GM23338 (cell line): ENCODE data around the gene C1orf21. TPM values are rescaled to one million over a fixed set of nuclear protein-coding genes. Genes with fewer than 3 reads are reported as not detected.

Source experiments
- ATAC-seq: fragments of 200-7000 bp; cut with Tn5 transposase; 3 replicates; pipeline ENCODE4 v1.9.1; 2020
- DNase-seq: peaks from one replicate; pipeline ENCODE4 v3.0.0-alpha.2; 2015; ENCODE audit warnings: low spot score
- H2AFZ ChIP-seq: fragments of 200-600 bp; sonication (generic); 2 replicates; pipeline ENCODE4 v1.8.0; 2016; ENCODE audit warnings: antibody characterized with exemption, mild to moderate bottlenecking, moderate library complexity
- H3F3A ChIP-seq: fragments of 200-600 bp; sonication (generic); replicated peaks from 2 replicates; pipeline ENCODE4 v1.8.0; 2017; ENCODE audit warnings: antibody characterized with exemption, mixed run types, low read depth
- H3K27ac ChIP-seq: fragments of 200-600 bp; sonication (generic); 2 replicates; pipeline ENCODE4 v1.6.1; 2016; ENCODE audit warnings: low read depth
- H3K27me3 ChIP-seq: fragments of 200-600 bp; sonication (generic); 2 replicates; pipeline ENCODE4 v1.8.0; 2016; ENCODE audit warnings: mild to moderate bottlenecking, mixed run types, moderate library complexity; ENCODE audit not compliant: insufficient read depth
- H3K36me3 ChIP-seq: fragments of 200-600 bp; sonication (generic); 2 replicates; pipeline ENCODE4 v1.8.0; 2016; ENCODE audit warnings: mild to moderate bottlenecking; ENCODE audit not compliant: insufficient read depth
- H3K4me1 ChIP-seq: fragments of 200-600 bp; sonication (generic); 2 replicates; pipeline ENCODE4 v1.8.0; 2016; ENCODE audit warnings: mild to moderate bottlenecking, moderate library complexity; ENCODE audit not compliant: insufficient read depth
- H3K4me2 ChIP-seq: fragments of 200-600 bp; sonication (generic); 2 replicates; pipeline ENCODE4 v1.7.1; 2017; ENCODE audit warnings: mixed run types
- H3K4me3 ChIP-seq: fragments of 200-600 bp; sonication (generic); 2 replicates; pipeline ENCODE4 v1.6.1; 2016; ENCODE audit warnings: mixed run types
- H3K79me2 ChIP-seq: fragments of 200-600 bp; sonication (generic); replicated peaks from 2 replicates; pipeline ENCODE4 v1.8.0; 2017; ENCODE audit warnings: mild to moderate bottlenecking; ENCODE audit not compliant: insufficient read depth
- H3K9me2 ChIP-seq: fragments of 200-600 bp; sonication (generic); 2 replicates; pipeline ENCODE4 v1.8.0; 2017; ENCODE audit not compliant: insufficient read depth
- H4K20me1 ChIP-seq: fragments of 200-600 bp; sonication (generic); replicated peaks from 2 replicates; pipeline ENCODE4 v1.8.0; 2017; ENCODE audit warnings: mild to moderate bottlenecking; ENCODE audit not compliant: insufficient read depth
- H3K27ac Mint-ChIP-seq: 2 replicates; pipeline ENCODE4 v1.8.0; 2020; ENCODE audit warnings: inconsistent platforms, mild to moderate bottlenecking, moderate library complexity, mixed read lengths
- H3K27me3 Mint-ChIP-seq: 3 replicates; pipeline ENCODE4 v1.8.0; 2022; ENCODE audit warnings: low read depth, mild to moderate bottlenecking, moderate library complexity, mixed read lengths, inconsistent platforms; ENCODE audit not compliant: insufficient read depth, poor library complexity
- H3K36me3 Mint-ChIP-seq: 3 replicates; pipeline ENCODE4 v1.8.0; 2021; ENCODE audit warnings: low read depth, mild to moderate bottlenecking, inconsistent platforms, moderate library complexity, mixed read lengths
- H3K4me1 Mint-ChIP-seq: 3 replicates; pipeline ENCODE4 v1.8.0; 2020; ENCODE audit warnings: mild to moderate bottlenecking, inconsistent platforms, mixed read lengths
- H3K4me3 Mint-ChIP-seq: 3 replicates; pipeline ENCODE4 v1.8.0; 2021; ENCODE audit warnings: moderate library complexity, mild to moderate bottlenecking, inconsistent platforms, mixed read lengths
- H3K9me3 Mint-ChIP-seq: 3 replicates; pipeline ENCODE4 v1.8.0; 2020; ENCODE audit warnings: moderate library complexity, mild to moderate bottlenecking, inconsistent platforms, mixed read lengths
- EZH2 ChIP-seq: fragments of 200-600 bp; sonication (generic); IDR thresholded peaks from one replicate; pipeline ENCODE4 v1.8.0; 2017; ENCODE audit warnings: antibody characterized with exemption, mild to moderate bottlenecking, low read depth; ENCODE audit not compliant: unreplicated experiment
- EZH2phosphoT487 ChIP-seq: fragments of 200-600 bp; sonication (generic); IDR thresholded peaks from one replicate; pipeline ENCODE4 v1.8.1; 2018; ENCODE audit warnings: antibody characterized with exemption; ENCODE audit not compliant: unreplicated experiment
- JUNB ChIP-seq: IDR thresholded peaks from one replicate; pipeline ENCODE4 v1.6.1; 2016; ENCODE audit warnings: antibody characterized with exemption; ENCODE audit not compliant: unreplicated experiment
- POLR2AphosphoS5 ChIP-seq: IDR thresholded peaks from 2 replicates; pipeline ENCODE4 v1.6.1; 2016; ENCODE audit warnings: antibody characterized with exemption, low read depth
- STAT1 ChIP-seq: IDR thresholded peaks from one replicate; pipeline ENCODE4 v1.6.1; 2016; ENCODE audit warnings: antibody characterized with exemption; ENCODE audit not compliant: unreplicated experiment
- ZNF114 ChIP-seq: fragments of 250-450 bp; sonication (Bioruptor Pico); IDR thresholded peaks from 2 replicates; pipeline ENCODE4 v1.5.0; 2020; ENCODE audit warnings: mild to moderate bottlenecking, moderate library complexity
- ZNF331 ChIP-seq: fragments of 250-450 bp; sonication (Bioruptor Pico); IDR thresholded peaks from 2 replicates; pipeline ENCODE4 v1.5.0; 2020; ENCODE audit warnings: low read depth, mild to moderate bottlenecking, moderate library complexity
- polyA plus RNA-seq: library from polyadenylated mRNA; unstranded; fragments of >200 nt; fragmentation: Nextera tagmentation; extraction: Ambion mirVana; gene quantifications from 2 replicates; pipeline ENCODE4 v1.2.1, GENCODE V29; 2016
- total RNA-seq: library from RNA; depleted of rRNA; stranded (reverse); fragments of >200 nt; shearing (Covaris generic); gene quantifications from 2 replicates; pipeline ENCODE4 v1.2.3, GENCODE V29; 2014
- TF ChIP-seq, protein P1 (sequence below): fragments of 250-450 bp; sonication (Bioruptor Pico); IDR thresholded peaks from 2 replicates; pipeline ENCODE4 v1.5.0; 2020; ENCODE audit warnings: mild to moderate bottlenecking, moderate library complexity
- TF ChIP-seq, protein P2 (sequence below), 2 experiments: fragments of 200-600 bp in 1 of 2; sonication (generic) in 1 of 2; conservative IDR thresholded peaks; 2 replicates each; pipeline versions ENCODE4 v1.5.1 to v1.6.1; 2016 to 2017; ENCODE audit warnings: antibody characterized with exemption in 2 of 2, low read depth in 2 of 2, mild to moderate bottlenecking in 2 of 2, moderate library complexity in 1 of 2
- TF ChIP-seq, protein P3 (sequence below): IDR thresholded peaks from 2 replicates; pipeline ENCODE4 v1.6.1; 2016; ENCODE audit warnings: antibody characterized with exemption

Gene C1orf21
- total and polyA plus RNA-seq, 2 experiments from 2014 or later: 28.0 to 40.4 TPM

DNA sequence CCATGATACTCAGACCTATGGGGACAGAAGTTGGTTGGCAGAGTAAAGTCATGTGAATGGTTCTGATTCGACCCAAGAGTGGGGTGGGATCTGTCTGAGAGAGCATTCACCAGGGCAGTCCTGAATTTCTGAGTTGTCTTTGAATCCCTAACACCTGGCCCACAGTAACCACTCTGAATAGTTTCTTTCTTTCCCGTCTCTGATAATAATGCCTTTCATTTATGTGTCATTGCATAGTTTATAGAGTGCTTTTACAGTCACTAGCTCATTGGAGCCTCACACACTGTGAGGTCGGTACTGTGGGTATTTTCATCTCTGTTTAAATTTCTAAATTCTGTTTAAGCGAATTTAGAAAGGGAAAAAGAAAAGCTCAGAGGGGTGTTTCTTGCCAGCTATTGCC lies 147.1 kb downstream of the C1orf21 start (continued):
- TF ChIP-seq, protein P1, sequence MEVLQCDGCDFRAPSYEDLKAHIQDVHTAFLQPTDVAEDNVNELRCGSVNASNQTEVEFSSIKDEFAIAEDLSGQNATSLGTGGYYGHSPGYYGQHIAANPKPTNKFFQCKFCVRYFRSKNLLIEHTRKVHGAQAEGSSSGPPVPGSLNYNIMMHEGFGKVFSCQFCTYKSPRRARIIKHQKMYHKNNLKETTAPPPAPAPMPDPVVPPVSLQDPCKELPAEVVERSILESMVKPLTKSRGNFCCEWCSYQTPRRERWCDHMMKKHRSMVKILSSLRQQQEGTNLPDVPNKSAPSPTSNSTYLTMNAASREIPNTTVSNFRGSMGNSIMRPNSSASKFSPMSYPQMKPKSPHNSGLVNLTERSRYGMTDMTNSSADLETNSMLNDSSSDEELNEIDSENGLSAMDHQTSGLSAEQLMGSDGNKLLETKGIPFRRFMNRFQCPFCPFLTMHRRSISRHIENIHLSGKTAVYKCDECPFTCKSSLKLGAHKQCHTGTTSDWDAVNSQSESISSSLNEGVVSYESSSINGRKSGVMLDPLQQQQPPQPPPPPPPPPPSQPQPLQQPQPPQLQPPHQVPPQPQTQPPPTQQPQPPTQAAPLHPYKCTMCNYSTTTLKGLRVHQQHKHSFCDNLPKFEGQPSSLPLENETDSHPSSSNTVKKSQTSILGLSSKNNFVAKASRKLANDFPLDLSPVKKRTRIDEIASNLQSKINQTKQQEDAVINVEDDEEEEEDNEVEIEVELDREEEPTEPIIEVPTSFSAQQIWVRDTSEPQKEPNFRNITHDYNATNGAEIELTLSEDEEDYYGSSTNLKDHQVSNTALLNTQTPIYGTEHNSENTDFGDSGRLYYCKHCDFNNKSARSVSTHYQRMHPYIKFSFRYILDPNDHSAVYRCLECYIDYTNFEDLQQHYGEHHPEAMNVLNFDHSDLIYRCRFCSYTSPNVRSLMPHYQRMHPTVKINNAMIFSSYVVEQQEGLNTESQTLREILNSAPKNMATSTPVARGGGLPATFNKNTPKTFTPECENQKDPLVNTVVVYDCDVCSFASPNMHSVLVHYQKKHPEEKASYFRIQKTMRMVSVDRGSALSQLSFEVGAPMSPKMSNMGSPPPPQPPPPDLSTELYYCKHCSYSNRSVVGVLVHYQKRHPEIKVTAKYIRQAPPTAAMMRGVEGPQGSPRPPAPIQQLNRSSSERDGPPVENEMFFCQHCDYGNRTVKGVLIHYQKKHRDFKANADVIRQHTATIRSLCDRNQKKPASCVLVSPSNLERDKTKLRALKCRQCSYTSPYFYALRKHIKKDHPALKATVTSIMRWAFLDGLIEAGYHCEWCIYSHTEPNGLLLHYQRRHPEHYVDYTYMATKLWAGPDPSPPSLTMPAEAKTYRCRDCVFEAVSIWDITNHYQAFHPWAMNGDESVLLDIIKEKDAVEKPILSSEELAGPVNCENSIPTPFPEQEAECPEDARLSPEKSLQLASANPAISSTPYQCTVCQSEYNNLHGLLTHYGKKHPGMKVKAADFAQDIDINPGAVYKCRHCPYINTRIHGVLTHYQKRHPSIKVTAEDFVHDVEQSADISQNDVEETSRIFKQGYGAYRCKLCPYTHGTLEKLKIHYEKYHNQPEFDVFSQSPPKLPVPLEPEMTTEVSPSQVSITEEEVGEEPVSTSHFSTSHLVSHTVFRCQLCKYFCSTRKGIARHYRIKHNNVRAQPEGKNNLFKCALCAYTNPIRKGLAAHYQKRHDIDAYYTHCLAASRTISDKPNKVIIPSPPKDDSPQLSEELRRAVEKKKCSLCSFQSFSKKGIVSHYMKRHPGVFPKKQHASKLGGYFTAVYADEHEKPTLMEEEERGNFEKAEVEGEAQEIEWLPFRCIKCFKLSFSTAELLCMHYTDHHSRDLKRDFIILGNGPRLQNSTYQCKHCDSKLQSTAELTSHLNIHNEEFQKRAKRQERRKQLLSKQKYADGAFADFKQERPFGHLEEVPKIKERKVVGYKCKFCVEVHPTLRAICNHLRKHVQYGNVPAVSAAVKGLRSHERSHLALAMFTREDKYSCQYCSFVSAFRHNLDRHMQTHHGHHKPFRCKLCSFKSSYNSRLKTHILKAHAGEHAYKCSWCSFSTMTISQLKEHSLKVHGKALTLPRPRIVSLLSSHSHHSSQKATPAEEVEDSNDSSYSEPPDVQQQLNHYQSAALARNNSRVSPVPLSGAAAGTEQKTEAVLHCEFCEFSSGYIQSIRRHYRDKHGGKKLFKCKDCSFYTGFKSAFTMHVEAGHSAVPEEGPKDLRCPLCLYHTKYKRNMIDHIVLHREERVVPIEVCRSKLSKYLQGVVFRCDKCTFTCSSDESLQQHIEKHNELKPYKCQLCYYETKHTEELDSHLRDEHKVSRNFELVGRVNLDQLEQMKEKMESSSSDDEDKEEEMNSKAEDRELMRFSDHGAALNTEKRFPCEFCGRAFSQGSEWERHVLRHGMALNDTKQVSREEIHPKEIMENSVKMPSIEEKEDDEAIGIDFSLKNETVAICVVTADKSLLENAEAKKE: no peak
- TF ChIP-seq EZH2phosphoT487 (no peak), ZNF114 (CRISPR knock-in tag) (no peak), JUNB (no peak)
- TF ChIP-seq, protein P2, sequence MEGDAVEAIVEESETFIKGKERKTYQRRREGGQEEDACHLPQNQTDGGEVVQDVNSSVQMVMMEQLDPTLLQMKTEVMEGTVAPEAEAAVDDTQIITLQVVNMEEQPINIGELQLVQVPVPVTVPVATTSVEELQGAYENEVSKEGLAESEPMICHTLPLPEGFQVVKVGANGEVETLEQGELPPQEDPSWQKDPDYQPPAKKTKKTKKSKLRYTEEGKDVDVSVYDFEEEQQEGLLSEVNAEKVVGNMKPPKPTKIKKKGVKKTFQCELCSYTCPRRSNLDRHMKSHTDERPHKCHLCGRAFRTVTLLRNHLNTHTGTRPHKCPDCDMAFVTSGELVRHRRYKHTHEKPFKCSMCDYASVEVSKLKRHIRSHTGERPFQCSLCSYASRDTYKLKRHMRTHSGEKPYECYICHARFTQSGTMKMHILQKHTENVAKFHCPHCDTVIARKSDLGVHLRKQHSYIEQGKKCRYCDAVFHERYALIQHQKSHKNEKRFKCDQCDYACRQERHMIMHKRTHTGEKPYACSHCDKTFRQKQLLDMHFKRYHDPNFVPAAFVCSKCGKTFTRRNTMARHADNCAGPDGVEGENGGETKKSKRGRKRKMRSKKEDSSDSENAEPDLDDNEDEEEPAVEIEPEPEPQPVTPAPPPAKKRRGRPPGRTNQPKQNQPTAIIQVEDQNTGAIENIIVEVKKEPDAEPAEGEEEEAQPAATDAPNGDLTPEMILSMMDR (conservative IDR thresholded peaks at IDR 0.05; ENCODE audit: low read depth in 2 of 2): no peak

DNA sequence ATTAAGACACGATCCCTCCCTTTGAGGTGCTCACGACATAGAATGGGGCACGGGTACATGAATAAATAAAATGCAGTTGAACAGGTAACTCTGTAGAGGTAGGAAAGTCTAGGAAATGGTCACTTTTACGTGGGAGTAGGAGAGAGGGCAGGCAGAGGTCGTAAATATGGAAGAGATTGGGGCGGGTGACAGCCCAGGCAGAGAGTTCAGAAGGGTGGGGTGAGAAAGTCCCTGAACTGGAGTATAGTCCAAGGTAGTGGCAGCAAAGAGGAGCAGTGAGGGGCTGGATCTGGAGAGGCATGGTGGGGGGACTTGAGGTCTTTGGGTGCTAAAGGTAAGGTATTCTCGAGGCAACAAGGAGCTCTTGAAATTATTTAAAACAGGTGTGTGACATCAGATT lies 147.9 kb downstream of the C1orf21 start:
- peaks cover 6% of the 10 kb centered on the region; the same call in 2 of the 3 replicates for H3K4me1 Mint-ChIP-seq
- H3K9me3 Mint-ChIP-seq: peaks cover 6% of the 10 kb centered on the region; the same call in 1 of the 3 replicates
- H3K27ac ChIP-seq: no peak overlapping the region
- peaks cover 29% of the 10 kb centered on the region for H3K36me3 Mint-ChIP-seq
- H3F3A ChIP-seq: no peaks in the 10 kb centered on the region
- no peaks in the 10 kb centered on the region for H3K27me3 ChIP-seq
- H3K4me3 ChIP-seq: no peak overlapping the region
- H3K4me1 ChIP-seq: no peaks in the 10 kb centered on the region
- H3K36me3 ChIP-seq: no peaks in the 10 kb centered on the region
- no peaks in the 10 kb centered on the region for H3K27me3 Mint-ChIP-seq
- H4K20me1 ChIP-seq: 0 out of 2 replicates have a peak, but pooled peaks cover 3% of the 10 kb centered on the region
- DNase-seq (no peak), ATAC-seq (no peak)
- no peaks in the 10 kb centered on the region for H3K9me2 ChIP-seq
- no peak overlapping the region for H2AFZ ChIP-seq
- TF ChIP-seq JUNB: no peak
- no peak for TF ChIP-seq EZH2
- no peak for TF ChIP-seq ZNF331 (CRISPR knock-in tag)
- TF ChIP-seq POLR2AphosphoS5: no peak
- TF ChIP-seq, protein P3, sequence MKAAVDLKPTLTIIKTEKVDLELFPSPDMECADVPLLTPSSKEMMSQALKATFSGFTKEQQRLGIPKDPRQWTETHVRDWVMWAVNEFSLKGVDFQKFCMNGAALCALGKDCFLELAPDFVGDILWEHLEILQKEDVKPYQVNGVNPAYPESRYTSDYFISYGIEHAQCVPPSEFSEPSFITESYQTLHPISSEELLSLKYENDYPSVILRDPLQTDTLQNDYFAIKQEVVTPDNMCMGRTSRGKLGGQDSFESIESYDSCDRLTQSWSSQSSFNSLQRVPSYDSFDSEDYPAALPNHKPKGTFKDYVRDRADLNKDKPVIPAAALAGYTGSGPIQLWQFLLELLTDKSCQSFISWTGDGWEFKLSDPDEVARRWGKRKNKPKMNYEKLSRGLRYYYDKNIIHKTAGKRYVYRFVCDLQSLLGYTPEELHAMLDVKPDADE: no peak
- no peak for TF ChIP-seq STAT1
- H3K4me2 ChIP-seq: no peak overlapping the region
- H3K79me2 ChIP-seq: peaks cover 4% of the 10 kb centered on the region
- H3K4me3 Mint-ChIP-seq: no peak overlapping the region
- H3K27ac Mint-ChIP-seq: no peak overlapping the region
